GM21576 (cell line): Measurements from ENCODE around the gene KLC4.
"Not testable (repeated sequence)": the region's sequence is repeated elsewhere in the genome, so short reads cannot be mapped to it uniquely, and the experiment has no call there.

Source experiments
- ATAC-seq: cut with Tn5 transposase; IDR thresholded peaks from one replicate; pipeline ENCODE4 v1.9.1; 2021; ENCODE audit warnings: mild to moderate bottlenecking, moderate library complexity; ENCODE audit not compliant: unreplicated experiment

Gene KLC4

DNA sequence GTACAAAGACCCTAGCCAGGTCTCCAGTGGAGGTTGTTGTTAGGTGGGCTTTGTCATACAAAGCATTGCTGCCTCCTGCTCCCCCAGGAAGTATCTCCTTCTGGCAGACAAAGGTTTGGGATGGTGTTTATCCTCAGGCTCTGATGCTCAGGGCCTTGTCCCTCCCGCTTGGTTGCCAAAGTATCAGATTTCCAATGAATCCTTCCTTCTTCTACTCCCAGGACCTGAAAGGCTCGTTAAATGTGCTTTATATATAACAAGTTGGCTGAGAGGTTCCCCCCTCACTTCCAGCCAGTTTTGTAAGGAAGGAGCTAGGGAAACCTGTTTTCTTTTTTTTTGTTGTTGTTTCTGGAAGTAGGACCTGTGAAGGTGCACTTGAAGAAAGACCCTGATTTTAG, 31.1 kb downstream of the KLC4 start:
- no peak for ATAC-seq

DNA sequence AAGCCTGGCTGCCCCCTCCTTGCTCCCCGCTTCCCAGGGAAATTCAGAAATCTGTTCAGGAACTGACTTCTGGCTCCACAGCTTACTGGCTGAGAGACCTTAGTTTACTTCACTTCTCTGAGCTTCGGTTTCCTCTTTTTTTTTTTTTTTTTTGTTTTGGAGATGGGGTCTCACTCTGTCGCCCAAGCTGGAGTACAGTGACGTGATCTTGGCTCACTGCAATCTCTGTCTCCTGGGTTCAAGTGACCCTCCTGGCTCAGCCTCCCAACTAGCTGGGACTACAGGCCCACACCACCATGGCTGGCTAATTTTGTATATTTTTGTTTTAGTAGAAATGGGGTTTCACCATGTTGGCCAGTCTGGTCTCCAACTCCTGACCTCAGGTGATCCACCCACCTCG, 31.6 kb downstream of the KLC4 start:
- ATAC-seq: no peak

GRCh38 chr6:43091436-43091991, 32.1 kb downstream of the KLC4 start:
- ATAC-seq: no peak

- ATAC-seq: no peak
Observed at GRCh38 chr6:43092635-43093034, 33.2 kb downstream of the KLC4 start.

GRCh38 chr6:43093436-43094289, 34.2 kb downstream of the KLC4 start:
- no peak for ATAC-seq

- ATAC-seq: no peak
Observed at GRCh38 chr6:43095939-43096338, 36.5 kb downstream of the KLC4 start.

DNA sequence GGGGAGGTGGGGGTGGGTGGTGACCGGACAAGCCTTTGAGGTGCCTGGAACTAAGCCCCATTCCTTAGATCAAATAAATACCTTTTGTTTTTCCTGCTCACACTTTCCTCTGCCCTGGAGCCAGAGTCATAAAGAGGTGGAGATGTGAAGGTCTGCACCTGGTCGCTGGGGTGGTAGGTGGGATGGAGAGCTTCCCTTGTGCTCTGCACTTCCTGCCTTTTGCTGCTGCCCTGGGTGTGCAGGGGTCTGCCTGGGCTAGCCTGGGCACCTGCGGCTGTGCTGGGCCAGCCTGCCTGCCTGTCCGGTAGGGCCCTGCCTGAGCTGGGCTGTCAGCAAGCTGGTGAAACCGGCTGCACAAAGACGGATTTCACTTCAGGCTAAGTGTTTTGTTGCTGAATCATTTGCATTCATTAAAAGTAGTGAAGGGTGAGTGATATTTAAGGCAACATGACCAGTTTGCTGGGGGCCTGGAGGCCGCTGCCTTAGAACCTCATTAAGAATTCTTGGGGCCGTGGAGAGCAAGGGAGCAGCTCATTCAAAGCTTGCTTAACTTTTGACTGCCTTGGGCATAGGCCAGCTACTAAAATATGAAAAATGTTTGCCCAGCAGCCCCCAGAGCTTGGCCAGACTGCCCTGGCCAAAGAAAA, 37.1 kb downstream of the KLC4 start:
- no peak for ATAC-seq

DNA sequence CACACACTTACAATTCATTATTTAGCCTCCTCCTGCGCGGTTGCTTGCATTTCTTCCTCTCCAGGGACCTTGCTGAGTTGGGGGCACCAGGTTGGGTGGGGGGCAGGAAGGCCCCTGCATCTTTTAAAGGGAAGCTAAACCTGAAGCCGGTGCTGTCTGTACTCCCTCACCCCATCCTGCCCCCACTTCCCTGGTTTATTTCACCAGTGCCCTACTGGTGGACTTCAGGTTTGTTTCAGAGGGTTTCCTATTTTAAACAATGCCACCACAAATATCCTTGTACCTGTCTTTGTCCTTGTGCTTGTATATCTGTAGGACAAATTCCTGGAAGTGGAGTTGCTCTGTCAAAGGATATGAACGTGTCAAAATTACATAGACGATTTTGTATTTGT, 37.7 kb downstream of the KLC4 start:
- ATAC-seq: no peak

- no peak for ATAC-seq
Observed at GRCh38 chr6:43097502-43097901, 38.1 kb downstream of the KLC4 start.

- no peak for ATAC-seq
Observed at GRCh38 chr6:43101497-43101896, 42.1 kb downstream of the KLC4 start.

- no peak for ATAC-seq
Observed at GRCh38 chr6:43103253-43103876, 43.9 kb downstream of the KLC4 start.

DNA sequence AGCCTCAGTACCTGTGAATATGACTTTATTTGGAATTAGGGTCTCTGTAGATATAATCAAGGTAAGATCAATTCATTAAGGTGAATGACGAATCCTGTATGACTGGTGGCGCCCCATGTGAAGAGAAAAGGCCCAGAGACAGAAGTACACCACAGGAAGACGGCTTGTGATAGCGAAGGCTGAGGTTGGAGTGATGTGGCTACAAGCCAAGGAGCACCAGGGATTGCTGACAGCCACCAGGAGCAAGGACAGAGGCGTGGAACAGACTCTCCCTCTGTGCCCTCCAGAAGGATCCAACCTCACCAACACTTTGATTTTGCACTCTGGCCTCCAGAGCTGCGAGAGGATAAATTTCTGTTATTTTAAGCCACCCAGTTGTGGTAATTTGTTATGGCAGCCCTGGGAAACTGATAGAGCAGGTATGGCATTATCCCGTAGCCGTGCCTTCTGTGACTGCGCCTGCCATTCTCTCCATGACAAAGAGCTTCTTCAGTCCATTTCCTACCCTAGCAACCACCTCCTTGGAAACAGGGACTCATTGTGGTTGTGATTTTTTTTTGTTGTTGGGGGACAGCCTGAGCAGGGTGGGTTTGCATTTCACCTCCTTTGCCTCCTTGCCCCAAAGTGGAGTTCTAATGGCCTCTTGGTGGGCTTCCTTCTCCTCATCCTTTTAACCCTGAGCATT, 46.2 kb downstream of the KLC4 start:
- ATAC-seq: no peak

- ATAC-seq: no peak
Observed at GRCh38 chr6:43107344-43108062, 48.1 kb downstream of the KLC4 start.

GRCh38 chr6:43113431-43114260, 54.2 kb downstream of the KLC4 start:
- no peak for ATAC-seq

- ATAC-seq: no peak
Observed at GRCh38 chr6:43115365-43115764, 55.9 kb downstream of the KLC4 start.

DNA sequence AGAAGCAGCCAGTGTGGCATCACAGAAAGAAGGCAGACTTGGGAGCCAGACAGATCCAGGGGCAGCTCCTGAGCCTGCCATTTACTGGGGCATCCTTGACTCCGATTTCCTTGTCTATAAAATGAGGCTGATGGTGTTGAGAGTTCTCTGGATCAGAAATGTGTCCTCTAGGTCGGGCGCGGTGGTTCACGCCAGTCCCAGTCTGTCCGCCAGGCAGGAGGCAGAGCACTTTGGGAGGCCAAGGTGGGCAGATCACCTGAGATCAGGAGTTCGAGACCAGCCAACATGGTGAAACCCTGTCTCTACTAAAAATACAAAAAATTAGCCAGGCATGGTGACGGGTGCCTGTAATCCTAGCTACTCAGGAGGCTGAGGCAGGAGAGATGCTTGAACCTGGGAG, 58.0 kb downstream of the KLC4 start:
- not testable (repeated sequence) for ATAC-seq

DNA sequence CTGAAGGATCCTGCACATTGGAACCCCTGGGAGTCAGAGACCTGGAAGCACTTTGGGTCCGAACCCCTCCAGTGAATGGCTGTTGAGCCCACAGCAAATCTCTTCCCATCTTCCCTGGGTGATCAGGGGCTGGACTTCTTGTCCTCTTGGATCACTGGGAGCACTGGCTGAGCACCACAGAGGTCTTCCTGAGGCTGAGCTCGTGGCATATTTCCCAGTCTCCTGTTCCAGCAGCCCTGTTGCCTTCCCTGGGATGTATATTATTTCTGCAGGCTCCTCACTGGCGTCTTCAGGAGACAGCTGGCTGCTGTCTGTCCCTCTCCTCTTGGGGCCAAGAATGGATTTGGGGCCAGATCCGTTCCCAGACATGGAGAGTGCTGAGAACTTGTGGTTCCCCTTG, 60.1 kb downstream of the KLC4 start:
- no peak for ATAC-seq

DNA sequence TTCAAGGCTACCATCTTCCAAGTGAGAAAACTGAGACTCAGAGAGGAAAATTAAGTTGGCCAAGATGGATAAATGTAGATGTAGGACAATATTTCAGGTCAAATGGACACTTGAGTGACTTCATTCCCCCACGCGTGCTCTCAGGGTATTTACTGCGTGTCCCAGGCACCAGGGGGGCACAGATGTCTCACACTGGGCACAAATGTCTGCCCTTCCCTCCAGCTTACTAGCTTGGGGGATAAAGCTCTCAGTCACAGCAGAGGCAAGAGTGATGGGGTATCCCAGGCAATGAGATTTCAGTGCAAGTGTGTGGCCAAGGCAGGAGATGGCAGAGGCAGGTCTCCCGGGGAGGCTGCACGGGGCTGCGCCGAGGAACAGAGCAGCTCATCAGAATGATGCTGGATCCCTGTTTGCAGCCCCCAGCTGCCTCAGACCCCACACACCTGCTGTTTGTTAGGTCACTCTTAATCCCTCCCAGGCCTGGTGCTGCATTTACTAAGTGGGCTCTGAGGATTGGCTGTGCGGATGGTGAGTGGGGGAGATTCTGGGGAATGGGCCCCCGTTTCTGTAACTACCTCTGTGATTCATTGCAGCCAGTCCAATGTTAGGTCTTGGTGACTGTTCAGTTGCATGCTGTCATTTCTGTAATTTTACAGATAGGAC, 60.8 kb downstream of the KLC4 start:
- no peak for ATAC-seq
